GM04504 (cell line): ENCODE measurements around the gene TNRC6C.
"Not testable (repeated sequence)": the region's sequence is repeated elsewhere in the genome, so short reads cannot be mapped to it uniquely, and the experiment has no call there.

Source experiments
- DNase-seq: peaks from one replicate; pipeline ENCODE4 v3.0.0-alpha.2; 2012; ENCODE audit warnings: low read depth

The TNRC6C gene

DNA sequence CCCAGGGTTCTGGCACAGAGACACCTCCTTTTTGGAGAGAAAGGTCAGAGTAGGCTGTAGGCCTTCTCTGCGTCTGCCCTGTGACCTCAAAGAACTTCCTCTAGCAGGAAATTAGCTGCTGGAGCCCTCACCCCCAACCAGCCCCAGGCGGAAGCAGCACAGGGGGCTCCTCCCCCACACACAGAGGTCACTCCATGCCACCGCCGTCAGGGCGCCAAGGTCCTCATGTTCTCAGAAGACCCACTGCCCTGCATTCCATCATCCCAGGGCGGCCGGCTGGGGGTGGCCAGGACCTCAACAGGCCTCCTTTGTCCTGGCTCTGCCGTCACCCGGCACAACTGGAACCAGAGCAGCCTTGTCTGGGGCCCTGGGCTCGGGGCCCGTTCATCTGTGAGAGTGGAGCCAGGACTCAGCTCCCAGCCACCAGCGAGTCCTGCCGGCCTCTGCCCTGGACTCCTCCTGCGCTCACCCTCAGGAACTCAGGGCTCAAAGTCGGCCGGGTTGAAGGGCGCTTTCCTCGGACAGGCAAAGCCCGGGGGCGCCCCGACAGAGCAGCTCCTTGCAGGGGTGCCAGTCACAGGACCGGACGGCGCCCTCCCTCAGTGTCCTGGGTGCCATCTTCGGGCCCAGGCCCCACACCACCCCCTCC, 168.9 kb downstream of the TNRC6C start:
- DNase-seq, result no peak

DNA sequence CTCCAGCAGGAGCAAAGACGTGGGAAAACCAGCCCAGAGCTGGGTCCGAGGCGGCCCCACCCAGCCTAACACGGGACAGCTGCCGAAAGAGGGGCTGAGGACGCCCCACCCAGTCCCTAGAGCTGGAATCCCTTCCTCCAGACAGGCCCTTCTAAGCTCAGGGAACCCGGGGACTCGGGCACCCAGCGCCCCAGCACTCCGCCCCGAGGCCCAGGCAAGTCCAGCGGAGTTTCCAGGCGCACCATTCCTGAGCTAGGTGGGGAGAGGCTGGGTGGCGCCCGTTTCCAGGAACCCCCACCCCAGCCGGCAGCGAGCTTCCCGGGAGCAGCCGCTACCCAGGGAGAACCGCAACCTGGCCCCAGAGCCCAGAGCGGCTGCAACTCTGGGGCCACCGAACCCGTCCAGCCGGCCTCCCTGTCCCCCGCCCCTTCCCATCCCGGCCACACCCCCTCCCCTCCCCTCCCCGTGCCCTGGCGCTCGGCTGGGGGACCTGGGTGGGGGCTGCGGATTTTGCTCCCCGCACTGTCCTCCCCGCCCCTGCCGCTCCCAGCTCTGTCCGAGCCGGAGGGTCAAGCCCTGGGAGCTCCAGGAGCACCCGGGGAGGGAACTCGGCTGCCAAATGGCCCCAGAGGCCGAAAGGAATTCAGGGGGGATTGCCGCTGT, 169.5 kb downstream of the TNRC6C start:
- no peak for DNase-seq

DNA sequence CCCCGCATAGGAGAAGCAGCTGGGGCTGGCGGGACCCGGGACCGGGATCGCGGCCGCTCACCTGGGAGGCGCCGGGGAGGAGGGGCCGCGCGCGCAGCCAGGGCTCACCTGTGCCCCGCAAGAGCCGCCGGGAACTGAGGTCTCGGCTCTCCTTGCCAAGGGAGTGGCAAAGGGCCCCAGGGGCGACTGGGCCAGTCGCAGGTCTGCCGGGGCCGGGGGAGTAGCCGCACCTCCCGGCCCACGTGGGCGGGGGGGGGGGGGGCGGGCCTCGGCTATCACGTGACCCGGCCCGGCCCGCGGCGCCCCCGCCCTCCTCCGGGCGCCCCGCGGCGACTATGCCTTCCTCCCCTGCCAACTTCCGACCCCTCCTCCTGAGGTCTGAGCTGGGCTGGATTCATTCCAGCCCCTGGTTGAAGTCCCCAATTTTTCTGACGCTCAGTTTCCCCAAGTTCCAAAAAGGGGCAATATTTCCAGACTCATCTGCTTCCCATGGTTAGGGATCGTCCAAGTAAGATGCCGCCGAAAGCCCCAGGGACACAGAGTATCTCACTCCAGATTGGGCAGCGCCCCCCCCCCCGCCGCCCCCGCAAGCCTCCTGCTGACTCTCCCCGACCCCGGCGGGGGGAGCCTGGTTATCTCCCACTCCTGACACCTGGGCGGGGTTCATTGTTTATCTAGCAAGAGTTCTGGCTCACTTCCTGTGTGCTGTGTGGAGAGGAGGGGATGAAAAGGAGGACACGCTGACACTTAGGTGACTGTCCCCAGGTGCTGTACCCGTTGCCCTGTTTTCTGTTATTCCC, 170.2 kb downstream of the TNRC6C start, which contains the start of gene TMC6:
Gene TMC6 (minus strand): TSS at position 205 of the 800 bp plus-strand sequence. CDS start 1,923 bp downstream, outside the sequence.
- DNase-seq, result no peak

DNA sequence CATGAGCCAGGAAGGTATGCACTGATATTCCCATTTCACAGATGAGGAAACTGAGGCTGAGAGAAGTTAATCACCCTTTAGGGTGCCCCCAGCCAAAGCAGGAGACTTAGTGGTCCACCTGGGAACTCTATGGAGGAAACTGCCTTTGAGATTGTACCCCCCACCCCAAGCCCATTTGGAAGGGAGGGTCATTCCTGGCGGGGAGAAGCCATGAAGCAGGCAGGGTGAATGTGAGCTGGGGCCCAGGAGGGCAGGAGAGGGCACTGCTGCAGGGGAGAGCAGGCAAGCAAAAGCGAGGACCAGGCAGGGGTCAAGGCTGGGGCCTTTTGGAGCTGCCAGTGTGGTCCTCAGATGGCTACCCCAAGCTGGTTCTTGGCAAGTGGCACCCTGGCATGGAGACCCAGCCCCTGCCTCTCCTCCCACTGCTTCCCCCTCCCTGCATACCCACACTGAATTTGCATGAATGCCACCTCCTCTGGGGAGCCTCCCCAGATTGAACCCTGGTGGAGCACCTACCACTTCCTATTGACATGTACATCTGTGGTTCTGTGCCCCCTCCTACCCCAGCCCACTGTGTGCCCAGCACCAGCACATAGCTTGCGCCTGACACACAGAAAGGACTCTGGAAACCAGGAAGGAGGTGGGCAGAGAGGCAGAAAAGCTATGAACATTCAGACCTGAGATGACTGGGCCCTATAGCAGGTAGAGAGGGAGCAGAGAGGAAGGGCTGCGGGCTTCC, 171.0 kb downstream of the TNRC6C start:
- DNase-seq, result no peak

DNA sequence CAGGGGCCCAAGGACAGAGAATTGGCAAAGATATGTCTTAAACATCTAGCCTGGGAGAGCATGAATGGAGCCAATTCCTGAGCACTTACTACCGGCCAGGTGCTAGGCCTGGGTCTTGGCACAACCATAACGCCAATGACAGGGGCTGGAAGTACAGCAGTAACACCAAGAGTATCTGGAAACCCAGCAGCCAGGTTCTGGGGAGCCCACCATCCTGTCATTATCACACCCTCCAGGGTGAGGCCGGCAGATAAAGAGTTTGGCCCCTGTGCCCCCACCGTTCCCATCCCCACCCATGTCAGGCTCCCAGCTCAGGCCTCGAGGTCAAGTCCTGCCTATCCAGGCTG, 171.6 kb downstream of the TNRC6C start:
- DNase-seq, result no peak

DNA sequence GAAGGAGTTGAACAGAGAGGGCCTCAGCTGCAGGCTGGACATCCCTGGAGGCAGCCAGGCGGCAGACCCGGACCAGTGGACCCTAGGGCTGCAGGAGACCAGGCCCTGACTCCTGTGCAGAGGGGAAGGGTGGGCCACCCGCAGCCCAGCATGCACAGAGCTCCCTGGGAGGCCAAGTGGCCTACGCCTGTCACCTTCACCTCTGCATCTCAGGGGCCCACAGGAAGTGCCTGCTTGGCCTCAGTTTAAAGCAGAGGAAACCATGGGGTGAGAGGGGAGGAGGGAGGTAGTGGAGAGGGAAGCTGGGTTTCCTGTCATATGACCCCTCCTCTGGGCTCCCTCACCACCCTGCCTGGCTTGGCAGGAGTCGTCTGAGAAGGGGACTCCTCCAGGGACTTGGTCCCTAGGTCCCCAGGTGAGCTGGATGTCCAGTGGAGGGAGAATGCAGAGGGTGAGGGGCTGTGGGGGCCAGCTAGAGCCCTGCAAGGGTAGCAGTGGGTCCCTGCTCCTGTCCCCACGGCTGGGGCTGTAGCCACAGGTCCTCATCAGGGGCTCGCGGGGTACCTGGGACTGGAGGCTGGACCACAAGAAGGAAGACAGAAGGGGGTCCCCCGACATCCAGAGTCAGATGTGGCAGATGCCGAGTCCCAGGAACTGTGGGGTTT, 172.1 kb downstream of the TNRC6C start, which contains the start of gene TMC8:
Gene TMC8 (plus strand): TSS at position 335 of the 665 bp plus-strand sequence. CDS start 818 bp downstream, outside the sequence.
- DNase-seq, result no peak

DNA sequence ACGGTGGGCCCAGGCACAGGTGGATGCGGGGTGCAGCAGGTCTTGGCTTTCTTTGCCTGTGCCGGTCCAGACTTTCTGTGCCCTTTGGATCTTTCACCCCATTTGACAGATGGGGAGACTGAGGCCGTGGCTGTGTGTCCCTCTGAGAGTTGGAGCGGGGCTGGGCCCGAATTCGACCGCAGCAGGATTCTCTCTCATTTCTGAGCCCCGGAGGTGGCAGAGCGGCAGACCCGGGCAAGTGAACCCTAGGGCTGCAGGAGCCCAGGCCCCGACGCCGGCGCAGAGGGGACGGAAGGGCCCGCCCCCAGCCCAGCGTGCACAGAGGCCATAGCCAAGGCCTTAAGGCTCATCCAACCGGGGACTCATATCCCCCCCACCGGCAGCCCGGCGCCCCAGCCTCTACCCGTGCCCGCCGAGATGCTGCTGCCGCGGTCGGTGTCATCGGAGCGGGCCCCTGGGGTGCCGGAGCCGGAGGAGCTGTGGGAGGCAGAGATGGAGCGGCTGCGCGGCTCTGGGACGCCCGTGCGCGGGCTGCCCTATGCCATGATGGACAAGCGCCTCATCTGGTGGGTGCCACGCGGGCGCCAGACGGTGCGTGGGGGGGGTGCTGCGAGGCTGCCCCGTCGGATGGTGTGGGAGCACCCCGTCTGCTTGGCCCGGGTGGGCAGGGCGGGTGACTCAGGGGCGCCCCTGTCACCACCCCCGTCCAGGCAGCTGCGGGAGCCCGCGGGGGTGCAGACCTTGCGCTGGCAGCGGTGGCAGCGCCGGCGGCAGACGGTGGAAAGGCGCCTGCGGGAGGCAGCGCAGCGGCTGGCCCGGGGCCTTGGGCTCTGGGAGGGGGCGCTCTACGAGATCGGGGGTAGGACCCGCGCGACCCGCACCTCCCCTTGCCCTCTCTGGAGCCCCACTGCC, 172.9 kb downstream of the TNRC6C start:
- no peak for DNase-seq

DNA sequence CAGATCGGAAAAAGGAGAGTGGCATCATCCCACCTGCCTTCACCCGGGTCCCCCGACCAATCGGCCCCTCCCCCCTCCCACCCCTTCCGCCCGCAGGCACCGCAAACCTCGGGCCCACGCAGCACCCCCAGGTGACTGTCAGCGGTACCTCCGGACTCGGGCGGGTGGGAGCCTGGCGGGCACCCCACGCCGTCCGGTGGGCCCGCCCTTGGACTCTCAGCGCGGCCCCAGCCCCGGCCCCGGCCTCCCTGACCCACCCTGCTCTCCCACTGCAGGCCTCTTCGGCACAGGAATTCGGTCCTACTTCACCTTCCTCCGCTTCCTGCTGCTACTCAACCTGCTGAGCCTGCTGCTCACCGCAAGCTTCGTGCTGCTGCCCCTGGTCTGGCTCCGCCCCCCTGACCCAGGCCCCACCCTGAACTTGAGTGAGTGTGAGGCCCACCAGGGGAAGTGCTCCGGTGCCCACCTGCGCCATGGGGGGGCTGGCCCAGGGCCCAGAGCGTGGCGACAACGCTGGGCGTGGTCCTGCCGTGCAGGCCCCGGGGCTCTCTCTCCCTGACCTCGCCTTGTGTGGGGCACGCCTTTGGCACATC, 173.7 kb downstream of the TNRC6C start:
- no peak for DNase-seq

DNA sequence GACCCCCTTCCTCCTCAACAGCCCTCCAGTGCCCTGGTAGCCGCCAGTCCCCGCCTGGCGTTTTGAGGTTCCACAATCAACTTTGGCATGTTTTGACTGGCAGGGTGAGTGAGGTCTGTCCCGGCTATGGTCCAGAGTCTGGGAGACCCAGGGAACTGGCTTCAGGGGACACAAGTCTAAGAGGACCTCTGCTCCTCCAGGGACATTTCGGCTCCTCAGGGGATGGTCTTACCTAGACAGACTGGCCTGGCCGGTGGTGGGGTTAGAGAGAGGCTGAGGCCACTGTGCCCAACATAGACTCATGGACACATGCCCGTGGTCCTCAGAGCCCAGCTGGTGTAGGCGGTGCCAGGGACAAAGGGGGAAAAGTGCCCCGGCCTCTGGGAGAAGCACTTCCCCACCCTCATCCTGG, 174.3 kb downstream of the TNRC6C start:
- no peak for DNase-seq

DNA sequence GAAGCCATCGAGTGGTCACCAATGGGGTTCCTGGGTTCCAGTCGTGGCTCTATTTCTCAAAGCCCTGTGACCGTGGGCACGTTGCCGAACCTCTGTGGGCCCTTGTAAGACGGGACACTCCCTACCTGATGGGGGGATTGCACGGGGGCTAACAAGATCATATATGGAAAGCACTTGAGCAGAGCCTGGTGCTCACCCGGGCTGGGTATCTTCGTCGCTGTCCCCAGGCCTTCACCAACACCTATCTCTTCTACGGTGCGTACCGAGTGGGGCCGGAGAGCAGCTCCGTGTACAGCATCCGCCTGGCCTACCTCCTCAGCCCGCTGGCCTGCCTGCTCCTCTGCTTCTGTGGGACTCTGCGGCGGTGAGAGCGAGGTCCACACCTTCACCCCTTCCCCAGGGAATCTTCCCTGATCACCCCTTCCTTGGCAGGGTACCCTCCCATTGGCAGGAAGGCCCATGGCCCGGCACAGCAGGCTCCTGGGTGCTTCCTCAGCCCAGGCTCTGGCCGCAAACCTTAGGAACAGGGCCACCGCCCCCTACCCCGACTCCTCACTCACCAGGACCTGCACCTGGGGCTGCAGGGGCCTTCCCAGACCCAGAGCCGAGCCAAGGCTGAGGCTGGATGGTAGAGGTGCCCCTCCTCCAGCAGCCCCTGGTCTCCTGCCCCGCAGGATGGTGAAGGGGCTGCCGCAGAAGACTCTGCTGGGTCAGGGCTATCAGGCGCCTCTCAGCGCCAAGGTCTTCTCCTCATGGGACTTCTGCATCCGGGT, 174.9 kb downstream of the TNRC6C start:
- no peak for DNase-seq

DNA sequence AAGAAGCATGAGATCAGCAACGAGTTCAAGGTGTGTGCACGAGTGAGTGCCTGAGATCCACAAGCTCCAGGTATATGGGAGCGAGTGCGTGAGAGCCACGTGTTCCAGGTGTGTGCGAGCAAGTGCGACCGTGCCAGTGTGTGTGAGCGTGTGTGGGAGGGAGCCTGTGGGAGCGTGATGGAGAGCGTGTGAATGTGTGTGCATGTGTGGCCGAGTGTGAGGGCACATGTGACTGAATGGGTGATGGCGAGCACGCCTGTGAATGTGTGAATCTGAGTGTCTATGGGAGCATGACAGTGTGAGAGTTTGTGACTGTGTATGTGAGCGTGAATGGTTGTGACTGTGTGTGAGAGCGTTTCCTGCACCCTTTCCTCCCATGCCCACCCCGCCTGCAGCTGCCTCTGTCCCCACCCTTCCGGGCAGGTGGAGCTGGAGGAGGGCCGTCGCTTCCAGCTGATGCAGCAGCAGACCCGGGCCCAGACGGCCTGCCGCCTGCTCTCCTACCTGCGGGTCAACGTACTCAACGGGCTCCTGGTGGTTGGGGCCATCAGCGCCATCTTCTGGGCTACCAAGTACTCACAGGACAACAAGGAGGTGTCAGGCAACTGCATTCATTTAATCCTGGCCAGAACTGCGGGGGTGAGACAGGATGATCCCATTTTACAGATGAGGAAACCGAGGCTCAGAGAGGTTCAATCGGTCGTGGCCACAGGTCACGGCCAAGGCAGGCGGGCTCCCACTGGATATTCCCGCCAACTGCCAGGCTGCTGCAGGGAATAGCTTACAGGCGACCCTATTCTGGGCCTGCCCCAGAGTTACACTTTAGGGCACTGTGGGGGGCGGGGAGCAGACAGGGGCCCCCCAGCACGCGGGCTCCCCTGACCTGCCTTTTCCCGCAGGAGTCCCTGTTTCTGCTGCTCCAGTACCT, 175.7 kb downstream of the TNRC6C start:
- DNase-seq, result no peak

DNA sequence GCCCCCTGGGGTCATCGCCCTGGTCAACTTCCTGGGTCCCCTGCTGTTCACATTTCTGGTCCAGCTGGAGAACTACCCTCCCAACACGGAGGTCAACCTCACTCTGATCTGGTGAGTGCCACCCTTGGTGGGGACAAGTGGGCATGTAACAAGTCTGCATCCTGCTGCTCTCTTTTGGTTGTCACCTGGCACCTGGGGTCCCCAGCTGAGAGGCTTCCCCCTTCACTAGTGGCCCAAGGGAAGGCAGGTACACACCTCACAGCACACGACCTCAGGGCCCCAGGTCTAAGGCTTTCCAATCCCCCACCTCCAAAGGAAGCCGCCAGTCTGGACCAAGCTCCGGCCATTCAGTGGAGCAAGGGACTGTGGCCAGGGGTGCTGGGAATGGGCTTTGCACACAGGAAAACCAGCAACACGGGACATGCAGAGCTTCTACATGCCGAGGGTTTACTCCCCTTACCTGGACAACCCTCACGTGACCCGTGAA, 176.4 kb downstream of the TNRC6C start:
- no peak for DNase-seq

DNA sequence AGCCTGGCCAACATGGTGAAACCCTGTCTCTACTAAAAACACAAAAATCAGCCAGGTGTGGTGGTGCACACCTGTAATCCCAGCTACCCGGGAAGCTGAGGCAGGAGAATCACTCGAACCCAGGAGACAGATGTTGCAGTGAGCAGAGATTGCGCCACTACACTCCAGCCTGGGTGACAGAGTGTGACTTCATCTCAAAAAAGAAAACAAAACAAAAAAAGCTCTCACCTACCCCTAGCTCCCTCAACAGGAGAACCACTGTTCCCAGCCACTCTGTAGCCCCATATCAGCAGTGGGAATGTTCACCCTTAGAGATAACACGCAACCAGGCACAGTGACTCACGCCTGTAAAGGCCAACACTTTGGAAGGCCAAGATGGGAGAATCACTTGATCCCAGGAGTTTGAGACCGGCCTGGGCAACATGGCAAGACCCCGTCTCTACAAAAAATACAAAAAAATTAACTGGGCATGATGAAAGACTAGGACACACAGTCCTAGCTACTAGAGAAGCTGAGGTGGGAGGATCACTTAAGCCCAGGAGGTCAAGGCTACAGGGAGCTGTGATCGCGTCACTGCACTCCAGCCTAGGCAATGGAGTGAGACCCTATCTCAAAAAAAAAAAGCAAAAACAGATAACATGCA, 177.5 kb downstream of the TNRC6C start:
- DNase-seq, result no peak

DNA sequence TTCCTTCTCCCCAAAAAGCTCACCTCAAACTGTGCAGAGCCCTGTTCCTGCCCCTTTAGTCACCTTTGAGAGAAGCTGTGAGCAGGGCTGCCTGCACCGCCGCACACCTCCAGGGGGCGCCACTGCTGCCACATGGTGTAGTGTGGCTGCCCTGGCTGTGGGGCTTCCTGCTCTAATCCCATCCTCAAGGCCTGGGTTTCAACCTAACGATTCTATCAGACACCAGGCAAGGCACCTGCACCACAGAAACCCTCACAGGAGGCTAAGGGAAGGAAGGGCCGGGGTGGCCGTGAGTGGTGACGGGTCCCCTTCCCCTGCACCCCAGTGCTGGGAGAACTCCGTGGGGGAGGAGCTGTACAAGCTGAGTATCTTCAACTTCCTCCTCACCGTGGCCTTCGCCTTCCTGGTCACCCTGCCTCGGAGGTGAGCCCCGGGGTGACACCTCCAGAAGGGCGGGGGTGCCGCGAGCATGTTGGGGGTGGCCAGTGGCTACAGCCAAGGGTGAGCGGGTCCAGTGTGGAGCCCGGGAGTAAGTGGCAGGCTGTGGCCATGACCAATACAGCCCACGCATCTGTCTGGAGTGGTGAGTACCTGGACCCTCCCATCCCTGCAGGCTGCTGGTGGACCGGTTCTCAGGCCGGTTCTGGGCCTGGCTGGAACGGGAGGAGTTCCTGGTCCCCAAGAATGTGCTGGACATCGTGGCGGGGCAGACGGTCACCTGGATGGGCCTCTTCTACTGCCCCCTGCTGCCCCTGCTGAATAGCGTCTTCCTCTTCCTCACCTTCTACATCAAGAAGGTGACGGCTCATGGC, 179.1 kb downstream of the TNRC6C start:
- no peak for DNase-seq

DNA sequence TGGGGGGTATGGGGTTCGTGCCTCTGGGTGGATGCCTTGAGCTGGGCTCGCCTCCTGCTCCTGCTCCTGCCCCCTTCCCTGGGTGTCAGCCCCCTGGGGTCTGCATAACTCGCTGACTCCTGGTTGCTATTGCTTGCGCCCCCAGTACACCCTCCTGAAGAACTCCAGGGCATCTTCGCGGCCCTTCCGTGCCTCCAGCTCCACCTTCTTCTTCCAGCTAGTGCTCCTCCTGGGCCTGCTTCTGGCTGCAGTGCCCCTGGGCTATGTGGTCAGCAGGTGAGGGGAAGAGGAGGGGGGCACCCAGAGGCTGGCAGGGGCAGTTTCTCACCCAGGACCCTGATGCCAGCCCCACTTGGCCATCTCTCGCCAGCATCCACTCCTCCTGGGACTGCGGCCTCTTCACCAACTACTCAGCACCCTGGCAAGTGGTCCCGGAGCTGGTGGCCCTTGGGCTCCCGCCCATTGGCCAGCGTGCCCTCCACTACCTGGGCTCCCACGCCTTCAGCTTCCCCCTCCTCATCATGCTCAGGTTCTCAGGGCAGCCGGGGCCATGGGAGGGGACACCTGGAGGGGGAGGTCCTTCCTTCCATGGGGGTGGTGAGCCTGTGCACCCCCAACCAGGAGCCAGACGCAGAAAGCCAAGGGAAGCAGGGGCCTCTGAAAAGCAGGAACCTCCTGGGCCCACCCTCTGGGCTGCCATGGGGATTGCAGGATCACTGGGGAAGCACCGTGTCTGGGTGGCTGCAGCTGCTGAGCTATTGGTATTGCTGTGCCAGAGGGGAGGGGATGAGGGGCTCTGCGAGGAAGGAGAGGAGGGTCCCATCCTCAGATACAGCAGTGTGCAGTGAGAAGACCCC, 179.9 kb downstream of the TNRC6C start:
- DNase-seq, result no peak

DNA sequence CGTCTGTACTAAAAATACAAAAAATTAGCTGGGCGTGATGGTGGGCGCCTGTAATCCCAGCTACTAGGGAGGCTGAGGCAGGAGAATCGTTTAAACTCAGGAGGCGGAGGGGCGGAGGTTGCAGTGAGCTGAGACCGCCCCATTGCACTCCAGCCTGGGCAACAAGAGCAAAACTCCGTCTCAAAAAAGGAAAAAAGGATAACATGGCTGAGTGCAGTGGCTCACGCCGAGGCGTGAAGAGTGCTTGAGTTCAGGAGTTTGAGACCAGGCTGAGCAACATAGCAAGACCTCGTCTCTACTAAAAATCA, 181.3 kb downstream of the TNRC6C start:
- DNase-seq, result not testable (repeated sequence)
